Omental fat pad (tissue), 4 donors: Measurements from ENCODE around the gene VMA21. TPM values are rescaled to one million over a fixed set of nuclear protein-coding genes. Genes with fewer than 3 reads are reported as not detected.

Experiments
- ATAC-seq: fragments of 150-250 bp; one replicate; pipeline ENCODE4 v1.9.1; 2016; ENCODE audit warnings: mild to moderate bottlenecking, moderate library complexity; ENCODE audit not compliant: low FRiP score
- DNase-seq: peaks from one replicate; pipeline ENCODE4 v3.0.0-alpha.2; 2019; ENCODE audit warnings: low spot score
- CTCF ChIP-seq, 3 donors: fragments of 450-650 bp; IDR thresholded peaks; one replicate each; pipeline ENCODE4 v1.5.1; 2016 to 2017; ENCODE audit warnings: antibody characterized with exemption in 3 of 3, mild to moderate bottlenecking in 3 of 3, moderate library complexity in 2 of 3
- total RNA-seq, 4 donors: library from RNA; depleted of rRNA; stranded (reverse); fragments of >200 nt; gene quantifications; one replicate each; pipeline ENCODE4 v1.1.0, GENCODE V29; 2016

VMA21 gene
- 10 to 100 TPM; 34.2 to 42.5 (median 38.7) TPM for total RNA-seq

DNA sequence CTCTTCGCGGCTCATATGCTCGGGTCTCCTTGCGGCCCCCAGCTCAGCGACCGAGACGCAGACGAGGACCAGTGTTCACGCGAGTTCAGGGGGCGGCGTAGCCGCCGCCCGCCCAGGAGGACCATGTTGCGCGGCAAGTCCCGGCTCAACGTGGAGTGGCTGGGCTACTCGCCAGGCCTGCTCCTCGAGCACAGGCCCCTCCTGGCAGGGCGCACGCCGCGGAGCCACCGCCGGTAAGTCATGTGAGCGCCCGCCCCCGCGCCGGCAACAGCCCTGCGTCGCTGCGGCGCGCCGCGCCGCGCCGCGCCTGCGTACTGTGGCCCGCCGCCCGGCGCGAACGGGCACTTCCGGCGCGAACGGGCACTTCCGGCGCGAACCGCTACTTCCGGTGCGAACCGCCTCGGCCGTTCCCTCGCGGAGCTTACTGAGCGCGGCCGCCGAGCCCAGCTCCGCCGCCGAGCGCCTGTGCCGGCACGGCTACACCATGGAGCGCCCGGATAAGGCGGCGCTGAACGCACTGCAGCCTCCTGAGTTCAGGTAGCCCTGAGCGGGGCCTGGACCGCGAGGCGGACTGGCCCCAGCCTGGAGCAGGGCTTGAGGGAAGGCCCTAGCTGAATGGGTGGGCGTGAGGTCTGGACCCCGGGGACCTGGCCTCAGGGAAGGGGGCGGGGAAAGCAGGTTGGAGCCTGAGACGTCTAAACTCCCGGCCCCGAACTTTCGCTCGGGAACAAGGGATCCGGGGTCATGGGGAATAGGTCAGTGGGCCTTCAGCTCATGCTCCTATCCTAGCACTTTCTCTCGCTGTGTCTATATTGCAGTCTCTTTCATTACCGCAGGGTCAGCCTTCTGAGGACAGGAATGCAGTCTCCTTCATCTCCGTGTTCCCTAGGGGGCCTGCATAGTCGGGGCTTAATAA lies at the start of gene VMA21:
VMA21 (plus strand) TSS at position 382 of the 916 bp plus-strand sequence; CDS start at position 485, 103 bp downstream.
- TF ChIP-seq CTCF (IDR thresholded peaks at IDR 0.05): no peak
- ATAC-seq: peak; percentile 92

DNA sequence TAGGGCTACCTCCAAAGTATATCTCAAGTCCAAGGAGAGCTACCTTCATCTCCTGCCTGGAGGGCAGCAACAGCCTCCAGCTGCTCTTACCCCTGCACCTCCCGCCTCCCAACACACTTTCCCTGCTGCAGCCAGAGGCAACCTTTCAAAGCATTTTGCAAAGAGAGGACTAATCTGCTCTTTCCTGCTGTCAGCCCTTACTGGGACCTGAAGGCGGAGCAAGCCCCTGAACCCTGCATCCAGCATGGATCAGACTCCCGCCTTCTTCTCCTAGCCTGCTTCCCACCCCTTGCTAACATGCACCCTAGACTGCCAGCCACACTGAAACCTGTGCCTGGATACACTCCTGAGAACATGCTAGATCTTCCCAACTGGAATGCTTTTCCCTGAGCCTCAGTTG lies 37.7 kb upstream of the VMA21 start:
- ATAC-seq (no peak), DNase-seq (no peak)
- no peak for TF ChIP-seq CTCF (IDR thresholded peaks at IDR 0.05)

More for the DNA sequence above, at the start of gene VMA21:
- peak; percentile 35 for DNase-seq

DNA sequence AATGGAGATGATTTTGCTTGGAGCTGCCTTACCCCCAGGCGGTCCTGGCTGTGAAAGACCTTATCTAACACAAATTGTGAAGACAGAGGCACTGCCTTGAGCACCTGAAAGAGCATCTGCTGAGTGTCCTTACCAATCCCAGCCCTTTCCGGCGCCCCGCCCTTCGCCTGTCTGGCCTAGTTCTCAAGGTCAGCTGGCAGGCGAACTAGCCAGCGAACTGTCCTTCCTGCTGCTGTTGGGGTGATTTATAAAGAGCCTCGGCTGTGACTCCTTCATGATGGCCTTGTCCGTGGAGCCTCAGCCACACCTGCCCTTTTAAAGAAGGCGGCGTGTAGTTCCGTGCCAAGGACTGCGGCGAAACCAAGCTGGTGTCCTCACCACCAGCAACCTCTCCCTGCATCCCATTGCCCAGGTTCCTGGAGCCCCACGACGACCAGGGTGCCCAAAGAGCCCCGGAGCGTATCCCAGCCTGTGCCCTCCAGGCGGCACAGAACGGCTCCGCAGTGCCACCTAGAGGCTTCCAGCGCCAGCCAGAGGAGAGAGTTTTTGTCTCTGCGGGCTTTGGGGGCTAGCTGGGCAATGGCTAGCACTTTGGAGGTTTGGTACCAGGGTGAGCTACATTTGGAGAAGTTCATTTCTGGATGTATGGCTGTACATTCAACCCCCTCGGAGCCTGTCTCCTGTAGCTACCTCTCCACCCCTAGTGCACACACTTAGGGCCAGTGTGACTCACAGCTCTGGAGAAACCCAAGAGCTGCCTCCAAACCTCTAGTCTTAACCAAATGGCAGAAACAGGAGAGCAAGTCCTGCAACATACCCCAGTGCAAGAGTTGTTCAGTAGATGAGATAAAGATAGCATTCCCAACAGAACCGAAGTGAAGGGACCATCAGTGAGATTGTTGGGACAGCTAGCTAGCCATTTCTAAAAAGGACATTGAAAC lies 36.8 kb upstream of the VMA21 start:
- ATAC-seq (no peak), DNase-seq (no peak)
- TF ChIP-seq CTCF (IDR thresholded peaks at IDR 0.05): no peak

- no peak for DNase-seq
- ATAC-seq: no peak
- no peak for TF ChIP-seq CTCF (IDR thresholded peaks at IDR 0.05)
Measured at GRCh38 chrX:151363316-151363715, 33.7 kb upstream of the VMA21 start.

DNA sequence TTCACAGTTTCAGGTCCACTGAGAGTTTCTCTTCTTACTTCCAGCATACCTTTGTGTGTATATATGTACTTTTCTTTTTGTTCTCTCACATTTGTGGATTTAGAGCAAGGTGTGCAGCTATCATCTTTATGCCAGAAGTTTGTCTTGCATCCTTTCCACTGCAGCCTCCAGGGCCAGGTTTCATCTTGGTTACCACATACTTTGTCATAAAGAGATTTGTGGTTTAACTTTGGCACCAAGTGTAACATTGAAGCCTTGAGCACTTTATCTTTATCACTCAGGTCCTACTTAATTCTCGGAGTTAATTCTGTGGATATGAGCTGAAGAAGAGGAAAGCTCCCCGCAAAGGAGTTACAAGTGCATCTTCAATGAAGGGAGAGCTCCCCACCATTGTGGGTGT lies 31.4 kb upstream of the VMA21 start:
- TF ChIP-seq CTCF (IDR thresholded peaks at IDR 0.05): no peak

GRCh38 chrX:151370906-151371305 lies 26.1 kb upstream of the VMA21 start:
- no peak for ATAC-seq
- TF ChIP-seq CTCF (IDR thresholded peaks at IDR 0.05): no peak
- no peak for DNase-seq

More for the DNA sequence above, 31.4 kb upstream of the VMA21 start:
- DNase-seq (no peak), ATAC-seq (no peak)
